CD4-positive, alpha-beta T cell treated with Interleukin-1 beta for 1 hour (primary cell): Measurements from ENCODE around the gene MAP3K2.
"Not testable (repeated sequence)": the region's sequence is repeated elsewhere in the genome, so short reads cannot be mapped to it uniquely, and the experiment has no call there.

Experiments used
- DNase-seq, 2 donors: peaks; one replicate each; pipeline ENCODE4 v3.0.0-alpha.2; 2020 to 2022

Gene MAP3K2

DNA sequence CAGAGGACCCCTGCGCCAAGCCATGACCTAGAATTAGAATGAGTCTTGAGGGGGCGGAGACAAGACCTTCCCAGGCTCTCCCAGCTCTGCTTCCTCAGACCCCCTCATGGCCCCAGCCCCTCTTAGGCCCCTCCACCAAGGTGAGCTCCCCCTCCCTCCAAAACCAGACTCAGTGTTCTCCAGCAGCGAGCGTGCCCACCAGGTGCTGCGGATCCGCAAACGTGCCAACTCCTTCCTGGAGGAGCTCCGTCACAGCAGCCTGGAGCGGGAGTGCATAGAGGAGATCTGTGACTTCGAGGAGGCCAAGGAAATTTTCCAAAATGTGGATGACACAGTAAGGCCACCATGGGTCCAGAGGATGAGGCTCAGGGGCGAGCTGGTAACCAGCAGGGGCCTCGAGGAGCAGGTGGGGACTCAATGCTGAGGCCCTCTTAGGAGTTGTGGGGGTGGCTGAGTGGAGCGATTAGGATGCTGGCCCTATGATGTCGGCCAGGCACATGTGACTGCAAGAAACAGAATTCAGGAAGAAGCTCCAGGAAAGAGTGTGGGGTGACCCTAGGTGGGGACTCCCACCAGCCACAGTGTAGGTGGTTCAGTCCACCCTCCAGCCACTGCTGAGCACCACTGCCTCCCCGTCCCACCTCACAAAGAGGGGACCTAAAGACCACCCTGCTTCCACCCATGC lies 33.5 kb upstream of the MAP3K2 start:
- no peak for DNase-seq

- no peak for DNase-seq
Observed at GRCh38 chr2:127420039-127420864, 32.5 kb upstream of the MAP3K2 start.

GRCh38 chr2:127419448-127420038 lies 31.8 kb upstream of the MAP3K2 start:
- no peak for DNase-seq

DNA sequence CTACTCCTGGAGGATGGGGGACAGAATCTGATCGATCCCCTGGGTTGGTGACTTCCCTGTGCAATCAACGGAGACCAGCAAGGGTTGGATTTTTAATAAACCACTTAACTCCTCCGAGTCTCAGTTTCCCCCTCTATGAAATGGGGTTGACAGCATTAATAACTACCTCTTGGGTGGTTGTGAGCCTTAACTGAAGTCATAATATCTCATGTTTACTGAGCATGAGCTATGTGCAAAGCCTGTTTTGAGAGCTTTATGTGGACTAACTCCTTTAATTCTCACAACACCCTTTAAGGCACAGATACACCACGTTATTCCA lies 31.3 kb upstream of the MAP3K2 start:
- no peak for DNase-seq

DNA sequence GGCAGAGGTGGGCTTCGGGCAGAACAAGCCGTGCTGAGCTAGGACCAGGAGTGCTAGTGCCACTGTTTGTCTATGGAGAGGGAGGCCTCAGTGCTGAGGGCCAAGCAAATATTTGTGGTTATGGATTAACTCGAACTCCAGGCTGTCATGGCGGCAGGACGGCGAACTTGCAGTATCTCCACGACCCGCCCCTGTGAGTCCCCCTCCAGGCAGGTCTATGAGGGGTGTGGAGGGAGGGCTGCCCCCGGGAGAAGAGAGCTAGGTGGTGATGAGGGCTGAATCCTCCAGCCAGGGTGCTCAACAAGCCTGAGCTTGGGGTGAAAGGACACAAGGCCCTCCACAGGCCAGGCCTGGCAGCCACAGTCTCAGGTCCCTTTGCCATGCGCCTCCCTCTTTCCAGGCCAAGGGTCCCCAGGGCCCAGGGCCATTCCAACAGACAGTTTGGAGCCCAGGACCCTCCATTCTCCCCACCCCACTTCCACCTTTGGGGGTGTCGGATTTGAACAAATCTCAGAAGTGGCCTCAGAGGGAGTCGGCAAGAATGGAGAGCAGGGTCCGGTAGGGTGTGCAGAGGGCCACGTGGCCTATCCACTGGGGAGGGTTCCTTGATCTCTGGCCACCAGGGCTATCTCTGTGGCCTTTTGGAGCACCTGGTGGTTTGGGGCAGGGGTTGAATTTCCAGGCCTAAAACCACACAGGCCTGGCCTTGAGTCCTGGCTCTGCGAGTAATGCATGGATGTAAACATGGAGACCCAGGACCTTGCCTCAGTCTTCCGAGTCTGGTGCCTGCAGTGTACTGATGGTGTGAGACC lies 30.7 kb upstream of the MAP3K2 start, which contains the start of gene PROC:
Gene PROC (plus strand): TSS at position 128 of the 812 bp plus-strand sequence. CDS start 1,516 bp downstream, outside the sequence.
- no peak for DNase-seq

DNA sequence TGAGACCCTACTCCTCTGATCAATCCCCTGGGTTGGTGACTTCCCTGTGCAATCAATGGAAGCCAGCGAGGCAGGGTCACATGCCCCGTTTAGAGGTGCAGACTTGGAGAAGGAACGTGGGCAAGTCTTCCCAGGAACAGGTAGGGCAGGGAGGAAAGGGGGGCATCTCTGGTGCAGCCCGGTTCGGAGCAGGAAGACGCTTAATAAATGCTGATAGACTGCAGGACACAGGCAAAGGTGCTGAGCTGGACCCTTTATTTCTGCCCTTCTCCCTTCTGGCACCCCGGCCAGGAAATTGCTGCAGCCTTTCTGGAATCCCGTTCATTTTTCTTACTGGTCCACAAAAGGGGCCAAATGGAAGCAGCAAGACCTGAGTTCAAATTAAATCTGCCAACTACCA lies 29.6 kb upstream of the MAP3K2 start:
- DNase-seq: no peak

- no peak for DNase-seq
Observed at GRCh38 chr2:127416506-127417001, 28.8 kb upstream of the MAP3K2 start.

- peak; percentile 86 to 87 for DNase-seq
Observed at GRCh38 chr2:127415593-127416505, 28.1 kb upstream of the MAP3K2 start.

GRCh38 chr2:127414638-127415592 lies 27.1 kb upstream of the MAP3K2 start:
- no peak for DNase-seq

DNA sequence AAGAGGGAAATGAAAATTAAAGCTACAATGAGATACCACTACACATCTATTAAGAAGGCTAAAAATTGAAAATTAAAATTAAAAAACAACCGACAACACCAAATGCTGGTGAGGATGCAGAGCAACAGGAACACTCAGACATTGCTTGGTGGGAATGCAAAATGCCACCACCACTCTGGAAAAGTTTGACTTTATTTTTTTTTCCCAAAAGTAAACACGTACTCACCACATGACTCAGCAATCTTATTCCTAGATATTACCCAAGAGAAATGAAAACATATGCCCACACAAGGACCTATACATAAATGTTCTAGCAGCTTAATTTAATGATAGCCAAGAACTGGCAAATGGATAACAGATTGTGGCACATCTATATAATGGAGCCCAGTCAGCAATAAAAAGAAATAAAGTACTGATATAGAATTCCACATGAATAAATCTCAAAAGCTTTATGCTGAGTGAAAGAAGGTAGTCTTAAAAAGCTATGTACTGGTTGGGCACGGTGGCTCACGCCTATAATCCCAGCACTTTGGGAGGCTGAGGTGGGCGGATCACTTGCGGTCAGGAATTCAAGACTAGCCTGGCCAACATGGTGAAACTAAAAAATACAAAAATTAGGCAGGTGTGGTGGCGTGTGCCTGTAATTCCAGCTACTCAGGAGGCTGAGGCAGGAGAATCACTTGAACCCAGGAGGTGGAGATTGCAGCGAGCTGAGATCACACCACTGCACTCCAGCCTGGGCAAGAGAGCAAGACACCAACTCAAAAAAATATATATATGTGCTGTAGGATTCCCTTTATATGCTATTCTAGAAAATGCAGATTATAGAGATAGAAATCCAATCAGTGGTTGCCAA lies 26.2 kb upstream of the MAP3K2 start:
- no peak for DNase-seq

DNA sequence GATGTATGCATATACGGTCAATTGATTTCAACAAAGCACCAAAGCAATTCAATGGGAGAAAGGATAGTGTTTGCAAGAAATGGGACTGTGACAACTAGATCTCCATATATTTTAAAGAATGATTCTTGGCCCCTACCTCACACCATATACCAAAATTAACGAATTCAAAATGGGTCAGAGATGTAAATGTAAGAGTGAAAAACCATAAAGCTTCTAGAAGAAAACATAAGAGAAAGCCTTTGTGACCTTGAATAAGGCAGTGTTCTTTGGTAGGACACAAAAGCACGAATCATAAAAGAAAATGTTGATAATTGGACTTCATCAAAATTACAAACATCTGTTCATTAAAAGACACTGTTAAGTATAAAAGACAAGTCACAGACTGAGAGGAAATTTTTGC lies 25.4 kb upstream of the MAP3K2 start:
- DNase-seq: no peak

DNA sequence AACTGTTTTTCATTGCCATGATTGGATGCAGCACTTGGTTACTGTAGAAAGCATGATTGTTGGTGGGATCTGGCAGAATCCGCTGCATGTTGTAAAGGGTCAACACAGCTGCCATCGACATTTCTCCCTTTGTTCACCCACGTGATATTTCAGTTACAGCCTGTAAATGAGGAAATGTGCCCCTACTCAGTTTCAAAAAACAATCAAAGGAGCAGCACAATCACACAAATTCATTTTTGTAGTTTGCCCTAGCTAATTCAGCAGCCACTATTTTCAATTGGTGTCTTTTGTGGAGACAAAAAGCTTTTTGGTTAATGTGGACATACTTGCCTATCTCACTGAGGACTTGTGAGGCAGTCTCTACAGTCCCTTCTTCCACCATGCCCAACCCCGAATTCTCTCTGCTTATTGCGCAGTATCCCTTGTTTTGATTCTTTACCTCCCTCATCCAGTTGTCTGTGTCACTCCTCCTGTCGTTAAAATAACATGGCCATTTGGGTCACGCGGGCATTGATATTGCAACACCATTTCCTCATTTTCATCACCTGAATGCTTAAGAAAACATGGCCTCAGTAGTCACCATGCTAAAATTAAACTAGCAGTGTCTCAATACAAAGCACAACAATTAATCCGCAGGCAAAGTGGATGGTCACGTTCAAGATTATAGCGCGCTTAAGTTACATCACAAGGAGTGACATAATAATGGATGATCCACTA lies 24.0 kb upstream of the MAP3K2 start:
- DNase-seq: peak in 1 of 2 donors; percentile 59

- DNase-seq: no peak
Observed at GRCh38 chr2:127410871-127411652, 23.3 kb upstream of the MAP3K2 start.

GRCh38 chr2:127409716-127410115 lies 21.9 kb upstream of the MAP3K2 start:
- not testable (repeated sequence) for DNase-seq

DNA sequence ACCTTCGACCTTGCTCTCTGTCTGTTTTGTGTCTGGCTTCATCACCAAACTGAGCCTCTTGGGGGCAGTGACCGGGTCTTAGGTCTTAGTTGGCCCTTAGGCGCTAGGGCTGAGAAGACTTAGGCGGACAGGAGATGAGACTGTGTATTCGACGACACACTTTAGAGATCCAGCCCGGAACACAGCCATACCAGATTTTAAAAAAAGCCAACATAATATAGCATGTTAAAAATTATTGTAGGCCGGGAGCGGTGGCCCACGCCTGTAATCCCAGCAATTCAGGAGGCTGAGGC lies 21.0 kb upstream of the MAP3K2 start:
- DNase-seq: no peak

- peak; percentile 87 to 89 for DNase-seq
Observed at GRCh38 chr2:127408004-127408806, 20.4 kb upstream of the MAP3K2 start.

DNA sequence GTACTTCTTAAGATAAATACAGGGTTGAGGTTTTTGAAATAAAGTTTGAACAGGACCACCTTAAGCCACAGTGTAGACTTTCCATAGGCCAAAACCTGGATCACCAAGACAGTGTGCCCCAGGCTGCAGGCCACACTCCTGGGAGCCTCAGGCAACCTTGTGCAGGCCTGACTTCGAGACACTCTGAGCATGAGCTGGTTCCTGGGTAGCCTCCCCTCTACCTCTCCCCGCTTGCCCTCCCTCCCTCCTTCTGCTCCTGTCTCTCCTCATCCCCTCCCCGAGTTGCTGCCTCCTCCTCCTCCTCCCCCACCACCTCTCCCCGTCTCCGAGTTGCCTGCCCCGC lies 19.9 kb upstream of the MAP3K2 start:
- no peak for DNase-seq

GRCh38 chr2:127407091-127407490 lies 19.3 kb upstream of the MAP3K2 start:
- no peak for DNase-seq
